ENCODE measurements around the gene WNK1. TPM values are rescaled to one million over a fixed set of nuclear protein-coding genes. Genes with fewer than 3 reads are reported as not detected.
A peak's percentile ranks its signal among the peaks of the same experiment; 100 is the strongest.

Gene WNK1
- total RNA-seq, 6 experiments from 2014 or later: 79.5 to 106 (median 94.3) TPM

DNA sequence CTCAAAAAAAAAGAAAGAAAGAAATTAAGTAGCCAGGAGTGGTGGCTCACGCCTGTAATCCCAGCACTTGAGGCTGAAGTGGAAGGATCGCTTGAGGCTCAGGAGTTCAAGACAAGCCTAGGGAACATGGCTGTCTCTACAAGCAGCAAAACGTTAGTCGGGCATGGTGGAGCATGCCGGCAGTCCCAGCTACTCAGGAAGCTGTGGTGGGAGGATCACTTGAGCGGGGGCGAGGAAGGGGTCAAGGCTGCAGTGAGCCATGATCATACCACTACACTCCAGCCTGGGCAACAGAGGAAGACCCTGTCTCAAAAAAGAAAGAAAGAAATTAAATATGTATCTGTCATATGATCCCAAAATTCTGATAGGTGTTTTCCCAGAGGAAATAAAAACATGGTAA is 191.8 kb downstream of the WNK1 start:
- Mint-ChIP-seq H3K27ac (peak overlapping the region; percentile 31; the same call in 1 of the 2 replicates), H3K4me1 (ENCODE audit: low read depth) (peaks cover 27% of the 10 kb centered on the region), H3K4me3 (no peak overlapping the region), H3K36me3 (ENCODE audit: low read depth) (peaks cover 36% of the 10 kb centered on the region), H3K9me3 (peaks cover 4% of the 10 kb centered on the region; the same call in 1 of the 2 replicates), H3K27me3 (ENCODE audit: insufficient read depth) (peaks cover 5% of the 10 kb centered on the region; the same call in 1 of the 2 replicates)
- no peak for DNase-seq
- TF ChIP-seq, protein P1, sequence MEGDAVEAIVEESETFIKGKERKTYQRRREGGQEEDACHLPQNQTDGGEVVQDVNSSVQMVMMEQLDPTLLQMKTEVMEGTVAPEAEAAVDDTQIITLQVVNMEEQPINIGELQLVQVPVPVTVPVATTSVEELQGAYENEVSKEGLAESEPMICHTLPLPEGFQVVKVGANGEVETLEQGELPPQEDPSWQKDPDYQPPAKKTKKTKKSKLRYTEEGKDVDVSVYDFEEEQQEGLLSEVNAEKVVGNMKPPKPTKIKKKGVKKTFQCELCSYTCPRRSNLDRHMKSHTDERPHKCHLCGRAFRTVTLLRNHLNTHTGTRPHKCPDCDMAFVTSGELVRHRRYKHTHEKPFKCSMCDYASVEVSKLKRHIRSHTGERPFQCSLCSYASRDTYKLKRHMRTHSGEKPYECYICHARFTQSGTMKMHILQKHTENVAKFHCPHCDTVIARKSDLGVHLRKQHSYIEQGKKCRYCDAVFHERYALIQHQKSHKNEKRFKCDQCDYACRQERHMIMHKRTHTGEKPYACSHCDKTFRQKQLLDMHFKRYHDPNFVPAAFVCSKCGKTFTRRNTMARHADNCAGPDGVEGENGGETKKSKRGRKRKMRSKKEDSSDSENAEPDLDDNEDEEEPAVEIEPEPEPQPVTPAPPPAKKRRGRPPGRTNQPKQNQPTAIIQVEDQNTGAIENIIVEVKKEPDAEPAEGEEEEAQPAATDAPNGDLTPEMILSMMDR (IDR thresholded peaks at IDR 0.05): no peak

DNA sequence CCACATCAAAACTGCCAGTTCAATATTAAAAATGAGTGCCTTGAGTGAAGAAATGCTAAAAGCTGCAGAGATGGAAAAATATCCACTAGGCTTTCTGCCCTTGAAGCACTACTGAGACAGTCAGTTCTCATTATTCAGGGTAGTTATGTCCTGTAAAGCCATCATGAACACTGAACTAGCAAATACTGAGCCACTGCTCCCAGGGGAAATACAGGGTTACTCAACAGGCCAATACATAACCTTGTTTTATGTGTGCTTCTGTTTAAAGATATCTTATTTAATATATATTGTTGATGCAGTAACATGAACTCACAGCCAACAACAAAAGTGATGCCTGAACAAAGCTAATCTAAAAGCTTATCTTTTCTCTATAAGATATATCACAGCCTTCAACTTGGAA is 193.8 kb downstream of the WNK1 start:
- H3K9me3 Mint-ChIP-seq: peaks cover 4% of the 10 kb centered on the region; the same call in 1 of the 2 replicates
- H3K4me3 Mint-ChIP-seq: peak overlapping the region; percentile 52; the same call in 1 of the 2 replicates
- TF ChIP-seq, protein P1 (IDR thresholded peaks at IDR 0.05): no peak
- H3K4me1 Mint-ChIP-seq (ENCODE audit: low read depth): peaks cover 28% of the 10 kb centered on the region
- H3K27me3 Mint-ChIP-seq (ENCODE audit: insufficient read depth): peaks cover 6% of the 10 kb centered on the region; the same call in 1 of the 2 replicates
- H3K36me3 Mint-ChIP-seq (ENCODE audit: low read depth): peaks cover 20% of the 10 kb centered on the region
- peak overlapping the region; percentile 78 for H3K27ac Mint-ChIP-seq
- no peak for DNase-seq

GRCh38 chr12:946631-947030 is 194.3 kb downstream of the WNK1 start:
- peaks cover 20% of the 10 kb centered on the region for H3K36me3 Mint-ChIP-seq (ENCODE audit: low read depth)
- peaks cover 6% of the 10 kb centered on the region; the same call in 1 of the 2 replicates for H3K27me3 Mint-ChIP-seq (ENCODE audit: insufficient read depth)
- peak overlapping the region; percentile 52 for H3K4me3 Mint-ChIP-seq
- peaks cover 28% of the 10 kb centered on the region for H3K4me1 Mint-ChIP-seq (ENCODE audit: low read depth)
- peaks cover 4% of the 10 kb centered on the region; the same call in 1 of the 2 replicates for H3K9me3 Mint-ChIP-seq
- TF ChIP-seq, protein P1 (IDR thresholded peaks at IDR 0.05): no peak
- no peak for DNase-seq
- H3K27ac Mint-ChIP-seq: peak overlapping the region; percentile 78

- peak overlapping the region; percentile 31 for H3K27ac Mint-ChIP-seq
- TF ChIP-seq, protein P1 (IDR thresholded peaks at IDR 0.05): no peak
- no peak for DNase-seq
- peak overlapping the region; percentile 100 for H3K4me3 Mint-ChIP-seq
- H3K36me3 Mint-ChIP-seq (ENCODE audit: low read depth): peaks cover 20% of the 10 kb centered on the region
- peaks cover 6% of the 10 kb centered on the region; the same call in 1 of the 2 replicates for H3K27me3 Mint-ChIP-seq (ENCODE audit: insufficient read depth)
- H3K4me1 Mint-ChIP-seq (ENCODE audit: low read depth): peaks cover 31% of the 10 kb centered on the region
- peaks cover 4% of the 10 kb centered on the region; the same call in 1 of the 2 replicates for H3K9me3 Mint-ChIP-seq
Observed at GRCh38 chr12:948238-948637, 195.9 kb downstream of the WNK1 start.

- TF ChIP-seq, protein P1 (IDR thresholded peaks at IDR 0.05): peak; percentile 97
- peaks cover 44% of the 10 kb centered on the region for H3K4me1 Mint-ChIP-seq (ENCODE audit: low read depth)
- peak; percentile 98 for DNase-seq
- peaks cover 4% of the 10 kb centered on the region; the same call in 1 of the 2 replicates for H3K9me3 Mint-ChIP-seq
- peaks cover 6% of the 10 kb centered on the region; the same call in 1 of the 2 replicates for H3K27me3 Mint-ChIP-seq (ENCODE audit: insufficient read depth)
- H3K36me3 Mint-ChIP-seq (ENCODE audit: low read depth): peaks cover 20% of the 10 kb centered on the region
- peak within 1 kb of the TSS; percentile 97 for H3K27ac Mint-ChIP-seq
- peak within 1 kb of the TSS; percentile 100 for H3K4me3 Mint-ChIP-seq
Observed at GRCh38 chr12:949453-950191, 197.2 kb downstream of the WNK1 start, which contains the start of gene RAD52. TSS of gene RAD52 (minus strand) at chr12:949694. CDS start at chr12:933058, 16,636 bp downstream.

Data from HFFc6 (cell line).